H1 (cell line): ENCODE data around the gene ARNT2. TPM values are rescaled to one million over a fixed set of nuclear protein-coding genes. Genes with fewer than 3 reads are reported as not detected.

ENCODE experiments used
- CTCF ChIA-PET: fragments of 300-600 bp; sonication (Branson Sonifier 250); formaldehyde crosslinking; loops from one replicate; lab custom pipeline; 2021; ENCODE audit not compliant: partially characterized antibody; lab: Charles Lee
- POLR2A ChIA-PET: fragments of 300-600 bp; sonication (Branson Sonifier 250); formaldehyde crosslinking; loops from one replicate; lab custom pipeline; 2021; ENCODE audit warnings: inconsistent platforms; ENCODE audit not compliant: partially characterized antibody; lab: Charles Lee
- DNase-seq, 2 experiments: peaks; one replicate each; pipeline versions ENCODE4 v3.0.0 to v3.0.0-alpha.2; 2010 to 2022; ENCODE audit warnings: low spot score in 2 of 2, low read depth in 1 of 2, mixed read lengths in 1 of 2
- FAIRE-seq: peaks from 2 replicates; lab custom pipeline; 2011; peaks lifted over from hg19 to GRCh38; lab: Jason Lieb, UNC
- H2AFZ ChIP-seq: 2 replicates; pipeline ENCODE4 v1.8.1; 2012; ENCODE audit warnings: low read length, inconsistent platforms
- H2AK5ac ChIP-seq: 2 replicates; pipeline ENCODE4 v1.6.1; 2013; ENCODE audit warnings: low read depth, low read length
- H2BK120ac ChIP-seq: replicated peaks from 2 replicates; pipeline ENCODE3; 2013; ENCODE audit warnings: low read depth, low read length, inconsistent platforms
- H2BK12ac ChIP-seq: 2 replicates; pipeline ENCODE4 v1.6.1; 2013; ENCODE audit warnings: low read depth, low read length
- H2BK15ac ChIP-seq: 2 replicates; pipeline ENCODE4 v1.6.1; 2013; ENCODE audit warnings: low read length
- H2BK20ac ChIP-seq: 2 replicates; pipeline ENCODE4 v1.6.1; 2013; ENCODE audit warnings: low read length
- H2BK5ac ChIP-seq: 2 replicates; pipeline ENCODE4 v1.6.1; 2013; ENCODE audit warnings: low read depth, low read length
- H3K14ac ChIP-seq: 2 replicates; pipeline ENCODE4 v1.6.1; 2013; ENCODE audit warnings: inconsistent platforms; ENCODE audit not compliant: insufficient read length
- H3K18ac ChIP-seq: 2 replicates; pipeline ENCODE4 v1.6.1; 2013; ENCODE audit warnings: low read length; ENCODE audit errors: extremely low read depth
- H3K23ac ChIP-seq: 2 replicates; pipeline ENCODE4 v1.6.1; 2013; ENCODE audit warnings: inconsistent platforms; ENCODE audit not compliant: insufficient read length
- H3K23me2 ChIP-seq: 2 replicates; pipeline ENCODE4 v1.6.1; 2013; ENCODE audit warnings: low read depth, low read length
- H3K27ac ChIP-seq: 2 replicates; pipeline ENCODE4 v1.6.1; 2011; ENCODE audit warnings: low read depth, low read length, inconsistent platforms
- H3K27me3 ChIP-seq, 4 experiments: replicated peaks in 1 of 4; 1 replicate in 1 of 4; 2 replicates in 3 of 4; pipeline versions ENCODE4 v1.6.1 to v1.8.1; 2011 to 2013; ENCODE audit warnings: low read length in 3 of 4, mild to moderate bottlenecking in 3 of 4, inconsistent platforms in 2 of 4, mixed read lengths in 2 of 4, moderate library complexity in 1 of 4; ENCODE audit not compliant: control insufficient read depth in 3 of 4, insufficient read depth in 3 of 4; ENCODE audit errors: extremely low read depth in 1 of 4
- H3K36me3 ChIP-seq, 4 experiments: 2 replicates each; pipeline versions ENCODE4 v1.6.1 to v1.8.1; 2011 to 2013; ENCODE audit warnings: mild to moderate bottlenecking in 4 of 4, low read length in 3 of 4, moderate library complexity in 2 of 4, control low read depth in 1 of 4, inconsistent platforms in 1 of 4; ENCODE audit not compliant: insufficient read depth in 4 of 4, control insufficient read depth in 2 of 4
- H3K4ac ChIP-seq: replicated peaks from 2 replicates; pipeline ENCODE3; 2013; ENCODE audit warnings: low read length, low read depth, mixed read lengths, inconsistent platforms; ENCODE audit not compliant: insufficient read length
- H3K4me1 ChIP-seq, 4 experiments: replicated peaks in 1 of 4; 1 replicate in 1 of 4; 2 replicates in 3 of 4; pipeline versions ENCODE4 v1.6.1 to v1.8.1; 2011 to 2013; ENCODE audit warnings: low read length in 3 of 4, inconsistent platforms in 2 of 4, mixed read lengths in 1 of 4; ENCODE audit not compliant: insufficient read depth in 4 of 4, control insufficient read depth in 3 of 4
- H3K4me2 ChIP-seq, 2 experiments: 2 replicates each; pipeline versions ENCODE4 v1.6.1 to v1.8.1; 2011 to 2013; ENCODE audit warnings: low read depth in 2 of 2, low read length in 2 of 2, control low read depth in 1 of 2, inconsistent platforms in 1 of 2, mild to moderate bottlenecking in 1 of 2; ENCODE audit not compliant: insufficient read depth in 1 of 2
- H3K4me3 ChIP-seq, 4 experiments: fragments of 200-600, 300-600 bp in 1 of 4; sonication (generic), shearing (Covaris generic), sonication (Bioruptor Twin) in 1 of 4; 2 replicates each; pipeline versions ENCODE4 v1.5.1 to v1.8.1; 2011 to 2016; ENCODE audit warnings: low read length in 4 of 4, low read depth in 3 of 4, control low read depth in 2 of 4, inconsistent platforms in 2 of 4, mild to moderate bottlenecking in 2 of 4, mixed read lengths in 1 of 4, moderate library complexity in 1 of 4; ENCODE audit not compliant: insufficient read depth in 2 of 4; ENCODE audit errors: extremely low read depth in 1 of 4
- H3K56ac ChIP-seq: replicated peaks from 2 replicates; pipeline ENCODE3; 2013; ENCODE audit warnings: low read depth, mild to moderate bottlenecking, mixed read lengths, low read length, inconsistent platforms; ENCODE audit not compliant: insufficient read length
- H3K79me1 ChIP-seq: 2 replicates; pipeline ENCODE4 v1.6.1; 2013; ENCODE audit warnings: low read depth, low read length, control low read depth
- H3K79me2 ChIP-seq, 2 experiments: 2 replicates each; pipeline versions ENCODE4 v1.6.1 to v1.8.1; 2012 to 2013; ENCODE audit warnings: low read length in 2 of 2, mild to moderate bottlenecking in 2 of 2, inconsistent platforms in 1 of 2; ENCODE audit not compliant: insufficient read depth in 2 of 2, control insufficient read depth in 1 of 2
- H3K9ac ChIP-seq, 4 experiments: replicated peaks in 1 of 4; 1 replicate in 1 of 4; 2 replicates in 3 of 4; pipeline versions ENCODE4 v1.6.1 to v1.8.1; 2011 to 2013; ENCODE audit warnings: low read depth in 3 of 4, low read length in 3 of 4, control low read depth in 2 of 4, mild to moderate bottlenecking in 2 of 4, moderate library complexity in 2 of 4, inconsistent platforms in 1 of 4; ENCODE audit errors: extremely low read depth in 1 of 4
- H3K9me3 ChIP-seq, 2 experiments: 2 replicates each; pipeline versions ENCODE4 v1.6.1 to v1.8.1; 2012 to 2013; ENCODE audit warnings: mild to moderate bottlenecking in 2 of 2, moderate library complexity in 2 of 2, control low read depth in 1 of 2, inconsistent platforms in 1 of 2, low read depth in 1 of 2, low read length in 1 of 2, mixed read lengths in 1 of 2; ENCODE audit not compliant: insufficient read depth in 2 of 2
- H4K20me1 ChIP-seq, 2 experiments: replicated peaks in 1 of 2; 2 replicates each; pipeline versions ENCODE3 to v1.8.1; 2011 to 2013; ENCODE audit warnings: inconsistent platforms in 2 of 2, low read length in 2 of 2, mild to moderate bottlenecking in 1 of 2; ENCODE audit not compliant: insufficient read depth in 2 of 2, control insufficient read depth in 1 of 2
- H4K5ac ChIP-seq: 2 replicates; pipeline ENCODE4 v1.6.1; 2013; ENCODE audit warnings: low read length, low read depth, mixed read lengths, inconsistent platforms; ENCODE audit not compliant: insufficient read length
- H4K8ac ChIP-seq: 2 replicates; pipeline ENCODE4 v1.8.0; 2013; ENCODE audit warnings: mild to moderate bottlenecking, moderate library complexity, low read length, inconsistent platforms; ENCODE audit not compliant: insufficient read depth; ENCODE audit errors: extremely low read depth
- H4K91ac ChIP-seq: replicated peaks from 2 replicates; pipeline ENCODE3; 2013; ENCODE audit warnings: low read length, mixed read lengths, inconsistent platforms; ENCODE audit not compliant: insufficient read length
- BRCA1 ChIP-seq: IDR thresholded peaks from 2 replicates; pipeline ENCODE4 v1.6.1; 2012; ENCODE audit warnings: low read depth, low read length, improper control_type of control experiment
- CHD2 ChIP-seq: IDR thresholded peaks from 2 replicates; pipeline ENCODE4 v1.6.1; 2012; ENCODE audit warnings: low read length, improper control_type of control experiment
- CREB1 ChIP-seq: IDR thresholded peaks from 2 replicates; pipeline ENCODE4 v1.6.1; 2012; ENCODE audit warnings: inconsistent platforms
- CTBP2 ChIP-seq: IDR thresholded peaks from 2 replicates; pipeline ENCODE4 v1.7.0; 2011; ENCODE audit warnings: borderline replicate concordance, mild to moderate bottlenecking, moderate library complexity, mixed read lengths, low read length; ENCODE audit not compliant: insufficient read depth, insufficient read length
- EP300 ChIP-seq, 2 experiments: IDR thresholded peaks; 1 replicate in 1 of 2; 2 replicates in 1 of 2; pipeline ENCODE4 v1.6.1; 2011 to 2012; ENCODE audit warnings: low read depth in 2 of 2, low read length in 2 of 2, mild to moderate bottlenecking in 2 of 2, borderline replicate concordance in 1 of 2, inconsistent platforms in 1 of 2, moderate library complexity in 1 of 2
- JUND ChIP-seq: IDR thresholded peaks from 2 replicates; pipeline ENCODE4 v1.6.1; 2011; ENCODE audit warnings: mild to moderate bottlenecking, improper control_type of control experiment, low read length
- RFX5 ChIP-seq: IDR thresholded peaks from 2 replicates; pipeline ENCODE4 v1.6.1; 2011; ENCODE audit warnings: low read depth, low read length, improper control_type of control experiment, borderline replicate concordance
- SIN3A ChIP-seq, 2 experiments: IDR thresholded peaks in 1 of 2; conservative IDR thresholded peaks in 1 of 2; 2 replicates each; pipeline ENCODE4 v1.6.1; 2011 to 2012; ENCODE audit warnings: low read length in 2 of 2, improper control_type of control experiment in 1 of 2, low read depth in 1 of 2, mild to moderate bottlenecking in 1 of 2
- SIRT6 ChIP-seq: IDR thresholded peaks from one replicate; pipeline ENCODE4 v1.7.1; 2012; ENCODE audit warnings: low read length, inconsistent platforms
- SRF ChIP-seq: IDR thresholded peaks from 2 replicates; pipeline ENCODE4 v1.6.1; 2011; ENCODE audit warnings: mild to moderate bottlenecking, low read depth, low read length, moderate library complexity
- TAF7 ChIP-seq: optimal IDR thresholded peaks from 2 replicates; pipeline ENCODE3; 2011; ENCODE audit warnings: low read depth, mild to moderate bottlenecking, inconsistent platforms, low read length, moderate library complexity, borderline replicate concordance
- USF2 ChIP-seq: IDR thresholded peaks from 2 replicates; pipeline ENCODE4 v1.6.1; 2011; ENCODE audit warnings: low read length, improper control_type of control experiment
- ZNF274 ChIP-seq: IDR thresholded peaks from 2 replicates; pipeline ENCODE4 v1.7.0; 2012; ENCODE audit warnings: low read length, borderline replicate concordance; ENCODE audit errors: extremely low read depth
- WGBS, 2 experiments: shearing (Covaris generic) in 1 of 2; methylation state at CpG; one replicate each; pipeline versions ENCODE4 v1.1.6 to v1.1.7; 2013 to 2015; ENCODE audit warnings: low lambda C conversion rate in 2 of 2, mixed read lengths in 2 of 2, inconsistent platforms in 1 of 2, low coverage in 1 of 2, missing lambda C conversion rate in 1 of 2; ENCODE audit not compliant: insufficient replicate concordance in 2 of 2, insufficient coverage in 1 of 2, insufficient read length in 1 of 2; ENCODE audit errors: extremely low coverage in 1 of 2, missing lambda C conversion rate in 1 of 2; 5-methylcytosine and 5-hydroxymethylcytosine counted together
- polyA plus RNA-seq, 7 experiments: library from polyadenylated mRNA; depleted of rRNA in 3 of 7; stranded (reverse) in 5 of 7; unstranded in 2 of 7; fragments of >200 nt in 5 of 7; fragments of 200-250 nt in 2 of 7; gene quantifications; 1 replicate in 5 of 7; 2 replicates in 1 of 7; 4 replicates in 1 of 7; pipeline versions ENCODE4 v1.2.1 to v1.2.3, GENCODE V29; 2011 to 2013; ENCODE audit warnings: missing spikeins in 2 of 7, mixed read lengths in 2 of 7
- total RNA-seq: library from RNA; stranded (reverse); fragmentation: NEBNext Ultra II Directional; extraction: Animal tissue kit (Norgen Biotek cat#: 25700); gene quantifications from 2 replicates; pipeline ENCODE4 v1.2.1, GENCODE V29; 2021

ARNT2 gene
- total and polyA plus RNA-seq, 2 of the 8 experiments (the other 6 are each of a cell fraction or from before 2014, with no cell fraction given) = 9.5 to 14.6 TPM

GRCh38 chr15:80570553-80570952 lies 166.4 kb downstream of the ARNT2 start:
- Histone ChIP-seq H3K9ac (no peak overlapping the region), H3K27ac (no peak overlapping the region), H3K9me3 (no peaks in the 10 kb centered on the region), H2AK5ac (no peak overlapping the region), H4K5ac (no peak overlapping the region), H2AFZ (no peak overlapping the region), H3K56ac (no peak overlapping the region), H3K23me2 (no peaks in the 10 kb centered on the region), H3K79me1 (no peaks in the 10 kb centered on the region; the same call in 1 of the 2 replicates), H3K23ac (no peak overlapping the region), H2BK20ac (no peak overlapping the region), H3K4me3 (no peak overlapping the region), H3K4me1 (peaks cover 0 to 13% (median 3%) of the 10 kb centered on the region in 4 experiments; a peak in 4 of 7 replicates), H4K20me1 (peaks cover 0 to 2% of the 10 kb centered on the region in 2 experiments), H3K4ac (no peak overlapping the region), H2BK12ac (no peak overlapping the region), H2BK5ac (no peak overlapping the region), H3K36me3 (no peaks in the 10 kb centered on the region), H3K4me2 (no peak overlapping the region), H3K14ac (no peak overlapping the region), H3K79me2 (no peaks in the 10 kb centered on the region), H3K27me3 (no peaks in the 10 kb centered on the region), H3K18ac (no peak overlapping the region), H4K8ac (no peak overlapping the region), H4K91ac (no peak overlapping the region), H2BK120ac (no peak overlapping the region), H2BK15ac (no peak overlapping the region)
- no peak for FAIRE-seq
- WGBS, 2 experiments = 88% methylated on average over 6 of the region's 6 CpGs; no CpG with 5 or more reads in 1 of the 2 experiments
- POLR2A ChIA-PET = interaction anchor here (0.7 kb wide), 1 partner anchor 9 kb away, joined by 3 read pairs; no protein-coding TSS in a partner anchor
- CTCF ChIA-PET = interaction anchor here (1.2 to 1.7 kb wide), 3 partner anchors 9 to 206 kb away, joined by 4 read pairs; no protein-coding TSS in a partner anchor
- no peak for DNase-seq
- no peak for TF ChIP-seq CREB1
- TF ChIP-seq EP300 (IDR thresholded peaks at IDR 0.05; ENCODE audit: borderline replicate concordance in 1 of 2, low read depth in 2 of 2, low read length in 2 of 2) = no peak
- TF ChIP-seq SRF = no peak
- no peak for TF ChIP-seq JUND
- TF ChIP-seq CHD2 = no peak
- no peak for TF ChIP-seq CTBP2
- TF ChIP-seq SIRT6 = no peak
- TF ChIP-seq USF2 = no peak
- no peak for TF ChIP-seq ZNF274
- TF ChIP-seq RFX5 = no peak
- no peak for TF ChIP-seq BRCA1
- TF ChIP-seq SIN3A (conservative IDR thresholded peaks at IDR 0.05 in 1 of 2, IDR thresholded peaks at IDR 0.05 in 1 of 2; ENCODE audit: low read depth in 1 of 2, low read length in 2 of 2) = no peak
- TF ChIP-seq TAF7 = no peak
